GM12878 (cell line): ENCODE data around the gene SENP6. TPM values are rescaled to one million over a fixed set of nuclear protein-coding genes. Genes with fewer than 3 reads are reported as not detected.
A peak's percentile ranks its signal among the peaks of the same experiment; 100 is the strongest.

ENCODE experiments used
- RAD21 ChIP-seq: IDR thresholded peaks from 2 replicates; pipeline ENCODE4 v1.6.1; 2011; ENCODE audit warnings: mild to moderate bottlenecking, low read depth, low read length, moderate library complexity; ENCODE audit not compliant: insufficient read depth
- RBBP5 ChIP-seq: fragments of 200-600 bp; sonication (generic); conservative IDR thresholded peaks from 2 replicates; pipeline ENCODE4 v1.6.1; 2016
- SMAD5 ChIP-seq: IDR thresholded peaks from 2 replicates; pipeline ENCODE4 v1.6.1; 2016; ENCODE audit warnings: antibody characterized with exemption, low read depth
- SMARCA5 ChIP-seq: fragments of 450-650 bp; IDR thresholded peaks from 2 replicates; pipeline ENCODE4 v1.6.1; 2017; ENCODE audit warnings: mild to moderate bottlenecking
- SRF ChIP-seq, 2 experiments: IDR thresholded peaks; 2 replicates each; pipeline ENCODE4 v1.6.1; 2011; ENCODE audit warnings: low read depth in 2 of 2, low read length in 2 of 2, mild to moderate bottlenecking in 1 of 2, moderate library complexity in 1 of 2
- STAT3 ChIP-seq: IDR thresholded peaks from 2 replicates; pipeline ENCODE4 v1.6.1; 2011; ENCODE audit warnings: low read depth, low read length, improper control_type of control experiment
- SUPT20H ChIP-seq: IDR thresholded peaks from 2 replicates; pipeline ENCODE4 v1.6.1; 2011; ENCODE audit warnings: low read depth, mild to moderate bottlenecking, low read length, moderate library complexity, borderline replicate concordance; ENCODE audit not compliant: control insufficient read depth
- ZNF384 ChIP-seq: IDR thresholded peaks from 2 replicates; pipeline ENCODE4 v1.6.1; 2012; ENCODE audit warnings: low read depth, mild to moderate bottlenecking, low read length, improper control_type of control experiment, borderline replicate concordance
- polyA plus RNA-seq, 11 experiments: library from polyadenylated mRNA; depleted of rRNA in 4 of 11; unstranded in 6 of 11; stranded (reverse) in 5 of 11; fragments of >200 nt; fragmentation: Nextera tagmentation in 4 of 11; fragmentation: Illumina TruSeq in 1 of 11; extraction: Ambion mirVana in 4 of 11; extraction: Trizol in 1 of 11; gene quantifications; 1 replicate in 1 of 11; 2 replicates in 10 of 11; pipeline versions ENCODE4 v1.2.1 to v1.2.3, GENCODE V29; 2011 to 2016; ENCODE audit warnings: inconsistent platforms in 2 of 11, missing spikeins in 2 of 11, low read depth in 1 of 11
- total RNA-seq, 4 experiments: library from RNA; depleted of rRNA in 3 of 4; stranded (reverse); fragments of >200 nt in 3 of 4; fragmentation: Illumina TruSeq in 1 of 4; extraction: Trizol in 1 of 4; gene quantifications; 2 replicates each; pipeline versions ENCODE4 v1.2.1 to v1.2.3, GENCODE V29; 2013 to 2021
- TF ChIP-seq, protein P1 (sequence below): IDR thresholded peaks from 2 replicates; pipeline ENCODE4 v1.6.1; 2012; ENCODE audit warnings: low read depth, low read length, improper control_type of control experiment
- TF ChIP-seq, protein P2 (sequence below): fragments of 450-650 bp; IDR thresholded peaks from 2 replicates; pipeline ENCODE4 v1.6.1; 2017; ENCODE audit warnings: mild to moderate bottlenecking, moderate library complexity
- TF ChIP-seq, protein P3 (sequence below): fragments of 450-650 bp; IDR thresholded peaks from 2 replicates; pipeline ENCODE4 v1.6.1; 2017; ENCODE audit warnings: mild to moderate bottlenecking, moderate library complexity

SENP6 gene
- total and polyA plus RNA-seq, 10 of the 15 experiments (the other 5 are each of a cell fraction or from before 2014, with no cell fraction given), result 10.7 to 70.0 (median 42.3) TPM

DNA sequence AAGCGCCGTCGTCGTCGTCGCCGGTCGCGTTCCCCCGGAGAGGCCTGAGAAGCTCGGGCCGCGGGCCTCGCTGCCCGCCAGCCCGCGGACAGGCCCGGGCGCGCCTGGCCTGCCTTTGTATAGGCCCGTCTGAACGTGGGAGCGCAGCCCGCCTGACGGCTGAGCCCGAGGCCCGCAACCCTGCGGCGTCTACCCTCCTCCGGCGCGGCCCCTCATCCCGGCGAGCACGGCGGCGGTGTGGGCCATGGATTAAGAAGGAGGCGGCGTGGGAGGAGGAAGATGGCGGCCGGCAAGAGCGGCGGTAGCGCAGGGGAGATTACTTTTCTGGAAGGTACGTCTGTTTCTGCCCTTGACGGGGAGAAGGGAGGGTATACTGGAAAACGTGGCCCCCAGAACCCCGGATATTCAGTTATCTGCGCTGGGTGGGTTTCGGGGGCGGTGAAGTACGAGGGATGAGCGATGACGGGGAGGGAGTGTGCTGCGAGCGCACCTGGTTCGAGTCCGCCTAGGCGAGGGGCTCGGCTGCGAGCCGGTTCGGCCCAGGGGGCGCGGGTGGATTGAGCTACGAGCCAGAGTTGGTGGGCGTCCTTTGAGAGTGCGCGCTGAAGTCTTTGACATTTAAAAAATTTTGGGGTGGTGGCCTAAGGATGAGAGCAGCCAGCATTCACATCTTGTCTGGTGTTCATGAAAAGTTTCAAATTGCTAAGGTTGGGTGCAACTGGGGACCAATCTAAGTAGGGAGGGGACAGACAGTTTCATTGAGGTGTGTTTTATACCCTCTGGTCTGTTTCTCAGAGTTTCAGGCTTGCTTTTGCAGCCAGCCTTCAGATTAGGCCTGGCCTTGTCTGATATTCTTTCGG is 796 bp downstream of the SENP6 start (continued):
- TF ChIP-seq, protein P1, sequence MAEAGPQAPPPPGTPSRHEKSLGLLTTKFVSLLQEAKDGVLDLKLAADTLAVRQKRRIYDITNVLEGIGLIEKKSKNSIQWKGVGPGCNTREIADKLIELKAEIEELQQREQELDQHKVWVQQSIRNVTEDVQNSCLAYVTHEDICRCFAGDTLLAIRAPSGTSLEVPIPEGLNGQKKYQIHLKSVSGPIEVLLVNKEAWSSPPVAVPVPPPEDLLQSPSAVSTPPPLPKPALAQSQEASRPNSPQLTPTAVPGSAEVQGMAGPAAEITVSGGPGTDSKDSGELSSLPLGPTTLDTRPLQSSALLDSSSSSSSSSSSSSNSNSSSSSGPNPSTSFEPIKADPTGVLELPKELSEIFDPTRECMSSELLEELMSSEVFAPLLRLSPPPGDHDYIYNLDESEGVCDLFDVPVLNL, result no peak
- TF ChIP-seq ZNF384 (no peak), RBBP5 (no peak), SMAD5 (peak; percentile 51; the same call in 1 of the 2 replicates), STAT3 (no peak), SRF (IDR thresholded peaks at IDR 0.05; ENCODE audit: low read depth in 2 of 2, low read length in 2 of 2) (no peak), RAD21 (no peak), SMARCA5 (no peak), SUPT20H (no peak)
- TF ChIP-seq, protein P2, sequence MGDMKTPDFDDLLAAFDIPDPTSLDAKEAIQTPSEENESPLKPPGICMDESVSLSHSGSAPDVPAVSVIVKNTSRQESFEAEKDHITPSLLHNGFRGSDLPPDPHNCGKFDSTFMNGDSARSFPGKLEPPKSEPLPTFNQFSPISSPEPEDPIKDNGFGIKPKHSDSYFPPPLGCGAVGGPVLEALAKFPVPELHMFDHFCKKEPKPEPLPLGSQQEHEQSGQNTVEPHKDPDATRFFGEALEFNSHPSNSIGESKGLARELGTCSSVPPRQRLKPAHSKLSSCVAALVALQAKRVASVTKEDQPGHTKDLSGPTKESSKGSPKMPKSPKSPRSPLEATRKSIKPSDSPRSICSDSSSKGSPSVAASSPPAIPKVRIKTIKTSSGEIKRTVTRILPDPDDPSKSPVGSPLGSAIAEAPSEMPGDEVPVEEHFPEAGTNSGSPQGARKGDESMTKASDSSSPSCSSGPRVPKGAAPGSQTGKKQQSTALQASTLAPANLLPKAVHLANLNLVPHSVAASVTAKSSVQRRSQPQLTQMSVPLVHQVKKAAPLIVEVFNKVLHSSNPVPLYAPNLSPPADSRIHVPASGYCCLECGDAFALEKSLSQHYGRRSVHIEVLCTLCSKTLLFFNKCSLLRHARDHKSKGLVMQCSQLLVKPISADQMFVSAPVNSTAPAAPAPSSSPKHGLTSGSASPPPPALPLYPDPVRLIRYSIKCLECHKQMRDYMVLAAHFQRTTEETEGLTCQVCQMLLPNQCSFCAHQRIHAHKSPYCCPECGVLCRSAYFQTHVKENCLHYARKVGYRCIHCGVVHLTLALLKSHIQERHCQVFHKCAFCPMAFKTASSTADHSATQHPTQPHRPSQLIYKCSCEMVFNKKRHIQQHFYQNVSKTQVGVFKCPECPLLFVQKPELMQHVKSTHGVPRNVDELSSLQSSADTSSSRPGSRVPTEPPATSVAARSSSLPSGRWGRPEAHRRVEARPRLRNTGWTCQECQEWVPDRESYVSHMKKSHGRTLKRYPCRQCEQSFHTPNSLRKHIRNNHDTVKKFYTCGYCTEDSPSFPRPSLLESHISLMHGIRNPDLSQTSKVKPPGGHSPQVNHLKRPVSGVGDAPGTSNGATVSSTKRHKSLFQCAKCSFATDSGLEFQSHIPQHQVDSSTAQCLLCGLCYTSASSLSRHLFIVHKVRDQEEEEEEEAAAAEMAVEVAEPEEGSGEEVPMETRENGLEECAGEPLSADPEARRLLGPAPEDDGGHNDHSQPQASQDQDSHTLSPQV, result no peak
- TF ChIP-seq, protein P3, sequence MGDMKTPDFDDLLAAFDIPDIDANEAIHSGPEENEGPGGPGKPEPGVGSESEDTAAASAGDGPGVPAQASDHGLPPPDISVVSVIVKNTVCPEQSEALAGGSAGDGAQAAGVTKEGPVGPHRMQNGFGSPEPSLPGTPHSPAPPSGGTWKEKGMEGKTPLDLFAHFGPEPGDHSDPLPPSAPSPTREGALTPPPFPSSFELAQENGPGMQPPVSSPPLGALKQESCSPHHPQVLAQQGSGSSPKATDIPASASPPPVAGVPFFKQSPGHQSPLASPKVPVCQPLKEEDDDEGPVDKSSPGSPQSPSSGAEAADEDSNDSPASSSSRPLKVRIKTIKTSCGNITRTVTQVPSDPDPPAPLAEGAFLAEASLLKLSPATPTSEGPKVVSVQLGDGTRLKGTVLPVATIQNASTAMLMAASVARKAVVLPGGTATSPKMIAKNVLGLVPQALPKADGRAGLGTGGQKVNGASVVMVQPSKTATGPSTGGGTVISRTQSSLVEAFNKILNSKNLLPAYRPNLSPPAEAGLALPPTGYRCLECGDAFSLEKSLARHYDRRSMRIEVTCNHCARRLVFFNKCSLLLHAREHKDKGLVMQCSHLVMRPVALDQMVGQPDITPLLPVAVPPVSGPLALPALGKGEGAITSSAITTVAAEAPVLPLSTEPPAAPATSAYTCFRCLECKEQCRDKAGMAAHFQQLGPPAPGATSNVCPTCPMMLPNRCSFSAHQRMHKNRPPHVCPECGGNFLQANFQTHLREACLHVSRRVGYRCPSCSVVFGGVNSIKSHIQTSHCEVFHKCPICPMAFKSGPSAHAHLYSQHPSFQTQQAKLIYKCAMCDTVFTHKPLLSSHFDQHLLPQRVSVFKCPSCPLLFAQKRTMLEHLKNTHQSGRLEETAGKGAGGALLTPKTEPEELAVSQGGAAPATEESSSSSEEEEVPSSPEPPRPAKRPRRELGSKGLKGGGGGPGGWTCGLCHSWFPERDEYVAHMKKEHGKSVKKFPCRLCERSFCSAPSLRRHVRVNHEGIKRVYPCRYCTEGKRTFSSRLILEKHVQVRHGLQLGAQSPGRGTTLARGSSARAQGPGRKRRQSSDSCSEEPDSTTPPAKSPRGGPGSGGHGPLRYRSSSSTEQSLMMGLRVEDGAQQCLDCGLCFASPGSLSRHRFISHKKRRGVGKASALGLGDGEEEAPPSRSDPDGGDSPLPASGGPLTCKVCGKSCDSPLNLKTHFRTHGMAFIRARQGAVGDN, result peak; percentile 60; the same call in 1 of the 2 replicates
- TF ChIP-seq, all 136 proteins: peak for 25
